GM13977 (cell line): Measurements from ENCODE around the gene MRPL18.
"Not testable (repeated sequence)": the region's sequence is repeated elsewhere in the genome, so short reads cannot be mapped to it uniquely, and the experiment has no call there.

Source experiments
- DNase-seq: peaks from one replicate; pipeline ENCODE4 v3.0.0; 2012; ENCODE audit warnings: low spot score
- CTCF ChIP-seq: IDR thresholded peaks from 2 replicates; pipeline ENCODE4 v1.5.1; 2012; ENCODE audit warnings: mild to moderate bottlenecking, control low read depth; ENCODE audit not compliant: insufficient read depth; ENCODE audit errors: extremely low read depth, missing control alignments
- in situ Hi-C: fragments of 300-500 bp; cut with MboI; formaldehyde crosslinking; loops from one replicate; pipeline ENCODE4 v1.12.0; 2022; ENCODE audit warnings: low sequenced_read_pairs, low pct_unique_long_range_greater_than_20kb, mixed read lengths, inconsistent platforms; ENCODE audit not compliant: unreplicated experiment

Gene MRPL18

DNA sequence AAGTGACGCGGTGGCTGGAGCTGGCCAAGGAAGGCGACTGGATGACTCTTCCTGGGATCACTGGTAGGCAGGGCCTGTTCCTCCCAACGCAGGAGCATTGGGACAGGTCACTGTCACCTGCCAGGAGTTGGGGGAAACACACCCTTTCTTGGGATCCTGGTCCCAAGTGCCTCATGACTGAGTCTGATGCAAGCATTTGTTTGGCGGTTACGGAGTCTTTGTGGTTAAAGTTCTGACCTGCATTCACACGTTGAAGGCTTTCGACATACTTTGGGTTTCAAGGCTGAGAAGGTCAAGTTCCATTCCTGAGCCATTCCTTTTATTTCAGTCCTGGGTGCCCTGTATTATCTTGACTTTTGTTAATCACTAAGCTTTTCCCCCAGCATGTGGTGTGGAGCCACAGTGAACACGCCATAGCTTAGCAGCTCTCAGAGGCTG is 15.8 kb downstream of the MRPL18 start:
- DNase-seq, result no peak
- in situ Hi-C loops, result no loop called here
- TF ChIP-seq CTCF, result no peak

- in situ Hi-C loops, result no loop called here
- no peak for TF ChIP-seq CTCF
- no peak for DNase-seq
These were observed 17.0 kb downstream of the MRPL18 start for GRCh38 chr6:159807150-159807858.

GRCh38 chr6:159808647-159809046 is 18.4 kb downstream of the MRPL18 start:
- DNase-seq, result no peak
- TF ChIP-seq CTCF, result no peak
- in situ Hi-C loops, result no loop called here

GRCh38 chr6:159809149-159809548 is 18.9 kb downstream of the MRPL18 start:
- no peak for TF ChIP-seq CTCF
- no peak for DNase-seq
- in situ Hi-C loops, result no loop called here

- in situ Hi-C loops, result no loop called here
These were observed 23.5 kb downstream of the MRPL18 start for GRCh38 chr6:159813781-159814180.

GRCh38 chr6:159815410-159815809 is 25.1 kb downstream of the MRPL18 start:
- no peak for DNase-seq
- in situ Hi-C loops, result no loop called here
- no peak for TF ChIP-seq CTCF

More at GRCh38 chr6:159813781-159814180, 23.5 kb downstream of the MRPL18 start:
- no peak for DNase-seq
- TF ChIP-seq CTCF, result no peak

DNA sequence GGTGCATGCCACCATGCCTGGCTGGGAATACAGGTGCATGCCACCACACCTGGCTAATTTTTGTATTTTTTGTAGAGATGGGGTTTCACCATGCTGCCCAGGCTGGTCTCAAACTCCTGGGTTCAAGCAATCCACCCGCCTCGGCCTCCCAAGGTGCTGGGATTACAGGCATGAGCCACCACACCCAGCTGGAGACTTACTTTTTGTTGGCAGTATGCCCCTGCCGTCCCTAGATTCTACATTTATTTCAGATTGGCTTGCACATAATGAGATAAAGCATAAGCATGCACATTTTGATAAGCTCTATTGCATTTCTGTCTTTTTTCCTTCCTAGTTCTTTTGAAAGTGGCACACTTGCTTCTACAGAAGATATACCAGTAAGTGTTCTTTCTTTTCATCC is 26.5 kb downstream of the MRPL18 start:
- in situ Hi-C loops, result not testable (repeated sequence)

More for the DNA sequence above, 26.5 kb downstream of the MRPL18 start:
- DNase-seq, result not testable (repeated sequence)
